ENCODE measurements around the gene HAP1. TPM values are rescaled to one million over a fixed set of nuclear protein-coding genes. Genes with fewer than 3 reads are reported as not detected.
"Not testable (repeated sequence)": the region's sequence is repeated elsewhere in the genome, so short reads cannot be mapped to it uniquely, and the experiment has no call there.

The HAP1 gene
- total RNA-seq, 1 experiment from 2014 or later: 0.06 TPM

GRCh38 chr17:41728056-41728455 lies 6.4 kb downstream of the HAP1 start:
- no peak for DNase-seq (ENCODE audit: low spot score)

- DNase-seq (ENCODE audit: low spot score): no peak
Measured at GRCh38 chr17:41725134-41725533, 9.3 kb downstream of the HAP1 start.

- DNase-seq (ENCODE audit: low spot score): no peak
Measured at GRCh38 chr17:41724476-41725050, 9.9 kb downstream of the HAP1 start.

GRCh38 chr17:41723801-41724475 lies 10.5 kb downstream of the HAP1 start:
- no peak for DNase-seq (ENCODE audit: low spot score)

GRCh38 chr17:41722231-41722630 lies 12.2 kb downstream of the HAP1 start:
- DNase-seq (ENCODE audit: low spot score): no peak

- no peak for DNase-seq (ENCODE audit: low spot score)
Measured at GRCh38 chr17:41718287-41718645, 16.2 kb downstream of the HAP1 start.

- DNase-seq (ENCODE audit: low spot score): no peak
Measured at GRCh38 chr17:41717408-41718286, 16.8 kb downstream of the HAP1 start.

GRCh38 chr17:41711669-41712400 lies 22.6 kb downstream of the HAP1 start, which contains the start of gene GAST:
Gene GAST, plus strand, starts transcription at chr17:41712331. Its CDS starts 3,106 bp downstream, at chr17:41715437.
- no peak for DNase-seq (ENCODE audit: low spot score)

- DNase-seq (ENCODE audit: low spot score): peak; percentile 58
Measured at GRCh38 chr17:41710472-41711090, 23.9 kb downstream of the HAP1 start.

GRCh38 chr17:41707803-41708669 lies 26.4 kb downstream of the HAP1 start:
- no peak for DNase-seq (ENCODE audit: low spot score)

GRCh38 chr17:41705271-41705991 lies 29.0 kb downstream of the HAP1 start:
- no peak for DNase-seq (ENCODE audit: low spot score)

- no peak for DNase-seq (ENCODE audit: low spot score)
Measured at GRCh38 chr17:41702712-41703111, 31.7 kb downstream of the HAP1 start.

- not testable (repeated sequence) for DNase-seq (ENCODE audit: low spot score)
Measured at GRCh38 chr17:41700843-41701242, 33.6 kb downstream of the HAP1 start.

GRCh38 chr17:41697122-41697962 lies 37.1 kb downstream of the HAP1 start:
- DNase-seq (ENCODE audit: low spot score): peak; percentile 47

- DNase-seq (ENCODE audit: low spot score): peak; percentile 75
Measured at GRCh38 chr17:41695954-41696757, 38.3 kb downstream of the HAP1 start.

- DNase-seq (ENCODE audit: low spot score): no peak
Measured at GRCh38 chr17:41695134-41695661, 39.2 kb downstream of the HAP1 start.

- no peak for DNase-seq (ENCODE audit: low spot score)
Measured at GRCh38 chr17:41692722-41693521, 41.5 kb downstream of the HAP1 start.
